Chondrocyte (in vitro differentiated cells): ENCODE results near the gene FEZF2. TPM values are rescaled to one million over a fixed set of nuclear protein-coding genes. Genes with fewer than 3 reads are reported as not detected.
A peak's percentile ranks its signal among the peaks of the same experiment; 100 is the strongest.

ENCODE experiments used
- DNase-seq: peaks from one replicate; pipeline ENCODE4 v3.0.0; 2021; ENCODE audit warnings: mixed read lengths, low spot score
- H3K27ac Mint-ChIP-seq: one replicate; pipeline ENCODE4 v1.8.0; 2021; ENCODE audit warnings: mild to moderate bottlenecking, moderate library complexity, mixed read lengths; ENCODE audit not compliant: unreplicated experiment
- H3K27me3 Mint-ChIP-seq: 2 replicates; pipeline ENCODE4 v1.8.0; 2021; ENCODE audit warnings: low read depth, mixed read lengths
- H3K36me3 Mint-ChIP-seq: 2 replicates; pipeline ENCODE4 v1.8.0; 2021; ENCODE audit warnings: low read depth, mixed read lengths
- H3K4me1 Mint-ChIP-seq: 2 replicates; pipeline ENCODE4 v1.8.0; 2021; ENCODE audit warnings: low read depth, mild to moderate bottlenecking, mixed read lengths
- H3K4me3 Mint-ChIP-seq: one replicate; pipeline ENCODE4 v1.8.0; 2021; ENCODE audit warnings: mild to moderate bottlenecking, moderate library complexity, mixed read lengths; ENCODE audit not compliant: unreplicated experiment
- H3K9me3 Mint-ChIP-seq: 2 replicates; pipeline ENCODE4 v1.8.0; 2021; ENCODE audit warnings: low read depth, mixed read lengths
- total RNA-seq: library from RNA; stranded (reverse); gene quantifications from 3 replicates; pipeline ENCODE4 v1.2.1, GENCODE V29; 2021
- TF ChIP-seq, protein P1 (sequence below): fragments of 200-600 bp; sonication (generic); IDR thresholded peaks from 2 replicates; pipeline ENCODE4 v1.5.0; 2021; ENCODE audit warnings: antibody characterized with exemption, mild to moderate bottlenecking, moderate library complexity

FEZF2 gene
- total RNA-seq, 1 donor from 2014 or later, result not detected

DNA sequence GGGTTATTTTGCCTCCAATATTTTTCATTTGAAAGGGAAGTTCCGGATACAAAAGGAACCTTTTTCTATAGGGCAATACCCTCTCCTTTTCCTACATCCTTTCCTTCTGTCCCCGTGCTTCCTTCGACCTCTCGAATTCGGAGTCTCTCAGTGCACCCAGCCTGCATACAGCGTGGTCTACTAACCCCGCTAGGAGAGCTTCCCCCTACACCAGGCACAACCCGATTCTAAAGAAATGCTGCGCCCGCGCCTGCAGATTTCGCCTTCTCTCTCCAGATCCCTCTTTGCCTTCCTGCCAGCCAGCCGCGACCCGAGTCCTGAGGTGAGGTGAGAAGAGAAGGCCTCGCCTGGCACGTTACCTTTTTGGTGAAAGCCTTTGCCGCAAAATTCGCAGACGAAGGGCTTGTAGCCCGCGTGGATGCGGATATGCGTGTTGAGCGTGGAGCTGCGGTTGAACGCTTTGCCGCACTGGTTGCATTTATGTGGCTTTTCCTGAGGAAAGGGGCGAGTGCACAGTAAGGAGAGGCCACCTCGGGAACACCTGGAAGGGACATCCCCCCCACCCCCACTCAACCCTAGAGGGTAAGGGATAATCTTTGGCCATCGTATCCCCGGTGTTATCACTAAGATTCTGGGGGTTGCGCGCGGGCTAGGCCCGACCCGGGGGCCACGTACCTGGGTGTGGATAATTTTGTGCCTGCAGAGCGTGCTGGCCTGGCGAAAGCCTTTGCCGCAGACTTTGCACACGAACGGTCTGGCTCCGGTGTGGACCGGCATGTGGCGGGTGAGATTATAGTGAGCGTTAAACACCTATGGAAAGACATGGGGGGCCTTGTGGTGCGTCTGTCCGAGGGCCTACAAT lies 2.3 kb downstream of the FEZF2 start:
- H3K4me1 Mint-ChIP-seq, result peaks cover 44% of the 10 kb centered on the region
- TF ChIP-seq, protein P1, sequence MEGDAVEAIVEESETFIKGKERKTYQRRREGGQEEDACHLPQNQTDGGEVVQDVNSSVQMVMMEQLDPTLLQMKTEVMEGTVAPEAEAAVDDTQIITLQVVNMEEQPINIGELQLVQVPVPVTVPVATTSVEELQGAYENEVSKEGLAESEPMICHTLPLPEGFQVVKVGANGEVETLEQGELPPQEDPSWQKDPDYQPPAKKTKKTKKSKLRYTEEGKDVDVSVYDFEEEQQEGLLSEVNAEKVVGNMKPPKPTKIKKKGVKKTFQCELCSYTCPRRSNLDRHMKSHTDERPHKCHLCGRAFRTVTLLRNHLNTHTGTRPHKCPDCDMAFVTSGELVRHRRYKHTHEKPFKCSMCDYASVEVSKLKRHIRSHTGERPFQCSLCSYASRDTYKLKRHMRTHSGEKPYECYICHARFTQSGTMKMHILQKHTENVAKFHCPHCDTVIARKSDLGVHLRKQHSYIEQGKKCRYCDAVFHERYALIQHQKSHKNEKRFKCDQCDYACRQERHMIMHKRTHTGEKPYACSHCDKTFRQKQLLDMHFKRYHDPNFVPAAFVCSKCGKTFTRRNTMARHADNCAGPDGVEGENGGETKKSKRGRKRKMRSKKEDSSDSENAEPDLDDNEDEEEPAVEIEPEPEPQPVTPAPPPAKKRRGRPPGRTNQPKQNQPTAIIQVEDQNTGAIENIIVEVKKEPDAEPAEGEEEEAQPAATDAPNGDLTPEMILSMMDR, result no peak
- peaks cover 88% of the 10 kb centered on the region for H3K27me3 Mint-ChIP-seq
- H3K4me3 Mint-ChIP-seq, result peak overlapping the region; percentile 21
- H3K9me3 Mint-ChIP-seq, result no peaks in the 10 kb centered on the region
- no peak overlapping the region for H3K27ac Mint-ChIP-seq
- H3K36me3 Mint-ChIP-seq, result peaks cover under 1% of the 10 kb centered on the region
- no peak for DNase-seq

DNA sequence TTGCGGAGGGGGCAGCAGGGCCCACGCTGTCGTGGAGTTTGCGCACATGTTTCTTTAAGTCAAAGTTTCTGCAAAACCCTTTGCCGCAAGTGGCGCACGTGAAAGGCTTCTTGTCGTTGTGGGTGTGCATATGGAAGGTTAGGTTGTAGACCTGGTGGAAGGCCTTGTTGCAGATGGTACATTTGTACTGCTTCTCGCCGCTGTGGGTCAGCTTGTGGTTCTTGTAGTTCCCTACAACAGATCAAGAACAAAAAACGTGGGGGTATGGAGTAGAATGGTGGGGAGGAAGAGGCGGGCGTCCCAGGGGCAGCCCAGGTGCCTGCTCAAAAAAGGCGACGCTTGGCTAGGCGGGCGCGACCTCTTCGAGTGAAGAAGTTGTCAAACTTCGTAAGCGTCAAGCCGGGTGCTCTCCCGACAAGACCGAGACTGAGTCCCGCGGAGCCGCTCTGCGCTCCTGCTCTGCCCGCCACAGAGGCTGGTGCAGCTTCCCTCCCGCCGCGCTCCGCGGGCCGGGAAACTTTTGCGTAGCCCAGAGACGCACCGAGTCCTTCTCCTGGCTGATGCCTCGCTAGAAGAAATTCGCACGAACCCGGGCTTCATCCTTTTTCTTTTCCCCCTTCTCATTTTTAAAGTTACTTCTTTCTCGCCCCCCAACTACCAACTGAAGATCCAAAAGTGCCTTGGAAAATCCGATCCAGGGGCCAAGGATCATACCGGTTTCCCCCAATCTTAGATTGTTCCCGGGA lies 3.1 kb downstream of the FEZF2 start:
- Mint-ChIP-seq H3K9me3 (no peaks in the 10 kb centered on the region), H3K4me3 (peak overlapping the region; percentile 21), H3K27me3 (peaks cover 88% of the 10 kb centered on the region), H3K4me1 (peaks cover 44% of the 10 kb centered on the region), H3K36me3 (no peaks in the 10 kb centered on the region), H3K27ac (no peak overlapping the region)
- no peak for DNase-seq
- TF ChIP-seq, protein P1, result no peak

DNA sequence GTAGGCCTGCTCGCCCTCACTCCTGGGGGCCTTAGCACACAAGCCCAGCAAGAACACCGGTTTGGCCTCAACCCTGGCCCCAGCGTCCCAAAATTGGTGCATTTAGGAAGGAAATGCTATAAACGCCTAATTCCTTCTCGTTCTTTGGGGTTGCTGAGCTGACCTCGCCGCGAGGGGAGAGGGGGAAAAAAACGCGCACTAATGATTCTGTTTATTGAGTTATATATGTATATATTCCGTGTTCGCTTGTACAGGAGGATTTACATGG lies 3.9 kb downstream of the FEZF2 start:
- DNase-seq, result no peak
- Mint-ChIP-seq H3K4me1 (peaks cover 39% of the 10 kb centered on the region), H3K36me3 (no peaks in the 10 kb centered on the region), H3K27me3 (peaks cover 84% of the 10 kb centered on the region), H3K4me3 (no peak overlapping the region), H3K9me3 (no peaks in the 10 kb centered on the region), H3K27ac (no peak overlapping the region)
- TF ChIP-seq, protein P1, result no peak

DNA sequence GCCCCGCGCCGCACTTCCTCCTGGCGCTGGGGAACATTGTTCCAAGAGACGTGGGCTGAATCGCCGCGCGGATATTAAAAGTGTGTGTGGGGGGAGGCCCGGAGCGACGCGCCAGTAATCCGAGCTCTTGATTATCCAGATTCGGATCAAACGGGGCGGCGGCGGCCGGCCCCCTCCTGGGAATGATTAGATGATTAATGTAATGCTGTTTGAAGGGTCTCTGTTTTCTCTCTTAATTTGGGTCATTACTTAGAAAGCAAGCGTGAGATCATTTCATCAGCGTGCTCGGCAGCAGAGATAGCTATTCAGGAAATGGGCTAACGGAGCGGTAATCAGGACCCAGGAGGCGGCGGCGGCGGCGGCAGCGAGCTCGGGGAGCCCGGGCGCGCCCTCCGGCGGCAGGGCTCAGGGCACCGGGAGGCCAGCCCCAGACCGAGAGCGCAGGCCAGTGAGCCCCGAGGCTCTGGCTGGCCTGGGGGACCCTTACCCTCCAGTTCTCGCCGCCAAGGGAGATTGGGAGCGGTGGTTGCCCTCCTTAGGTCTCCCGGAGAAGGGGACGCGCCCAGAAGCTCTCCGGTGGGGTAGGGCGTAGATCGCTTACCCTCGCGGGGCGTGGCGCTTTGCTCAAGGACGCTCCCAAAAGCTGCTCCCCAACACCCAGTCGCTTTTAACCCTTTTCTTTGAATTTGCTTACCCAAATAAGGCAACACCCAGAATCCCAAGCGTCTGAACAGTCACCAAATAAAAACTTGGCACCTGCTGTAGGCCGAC lies 4.5 kb downstream of the FEZF2 start:
- Mint-ChIP-seq H3K4me3 (peak overlapping the region; percentile 38), H3K4me1 (peaks cover 34% of the 10 kb centered on the region), H3K36me3 (no peaks in the 10 kb centered on the region), H3K9me3 (no peaks in the 10 kb centered on the region), H3K27me3 (peaks cover 83% of the 10 kb centered on the region), H3K27ac (no peak overlapping the region)
- no peak for DNase-seq
- TF ChIP-seq, protein P1, result peak; percentile 48

DNA sequence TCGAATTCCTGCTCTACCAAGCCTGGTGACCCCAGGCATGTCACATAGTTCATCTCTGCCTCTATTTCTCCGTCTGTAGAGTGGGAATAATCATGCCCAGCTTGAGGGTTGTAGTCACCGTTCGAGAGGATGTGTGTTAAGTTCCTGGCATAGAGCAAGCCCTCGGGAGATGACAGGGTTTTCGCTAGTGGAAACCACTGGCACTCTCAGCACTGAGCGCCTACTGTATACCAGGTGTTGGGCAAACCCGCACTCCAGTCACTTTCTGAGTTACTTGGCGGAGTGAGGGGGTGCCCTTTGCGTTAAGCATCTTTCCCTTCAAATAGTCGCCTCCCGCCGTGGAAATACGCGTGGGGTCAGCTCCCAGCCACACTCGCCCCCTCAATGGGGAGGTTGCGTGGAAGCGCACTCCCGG lies 5.1 kb downstream of the FEZF2 start:
- H3K4me3 Mint-ChIP-seq, result no peak overlapping the region
- DNase-seq, result no peak
- peaks cover 83% of the 10 kb centered on the region for H3K27me3 Mint-ChIP-seq
- H3K27ac Mint-ChIP-seq, result no peak overlapping the region
- H3K36me3 Mint-ChIP-seq, result no peaks in the 10 kb centered on the region
- H3K4me1 Mint-ChIP-seq, result peaks cover 33% of the 10 kb centered on the region
- TF ChIP-seq, protein P1, result no peak
- H3K9me3 Mint-ChIP-seq, result no peaks in the 10 kb centered on the region
